HG03135 (cell line): ENCODE results near the gene ZNF526.

Experiments
- ATAC-seq: cut with Tn5 transposase; IDR thresholded peaks from one replicate; pipeline ENCODE4 v1.9.1; 2021; ENCODE audit warnings: mild to moderate bottlenecking, moderate library complexity; ENCODE audit not compliant: unreplicated experiment

Gene ZNF526

GRCh38 chr19:42246143-42246921 is 26.2 kb downstream of the ZNF526 start:
- ATAC-seq, result no peak

- ATAC-seq, result no peak
Observed at GRCh38 chr19:42246922-42247639, 27.0 kb downstream of the ZNF526 start.

- ATAC-seq, result no peak
Observed at GRCh38 chr19:42247640-42248199, 27.6 kb downstream of the ZNF526 start.

- ATAC-seq, result no peak
Observed at GRCh38 chr19:42248270-42249148, 28.4 kb downstream of the ZNF526 start.

- no peak for ATAC-seq
Observed at GRCh38 chr19:42249149-42249750, 29.1 kb downstream of the ZNF526 start.

- ATAC-seq, result no peak
Observed at GRCh38 chr19:42249769-42250168, 29.7 kb downstream of the ZNF526 start.

GRCh38 chr19:42250183-42250665 is 30.1 kb downstream of the ZNF526 start:
- ATAC-seq, result no peak

- no peak for ATAC-seq
Observed at GRCh38 chr19:42250666-42251531, 30.8 kb downstream of the ZNF526 start.

- ATAC-seq, result no peak
Observed at GRCh38 chr19:42251572-42252358, 31.7 kb downstream of the ZNF526 start.

GRCh38 chr19:42252365-42253244 is 32.5 kb downstream of the ZNF526 start:
- ATAC-seq, result no peak

- ATAC-seq, result peak; percentile 21
Observed at GRCh38 chr19:42253245-42254088, 33.4 kb downstream of the ZNF526 start.

- ATAC-seq, result peak; percentile 31
Observed at GRCh38 chr19:42254089-42254849, 34.2 kb downstream of the ZNF526 start.

GRCh38 chr19:42254850-42255765 is 35.0 kb downstream of the ZNF526 start, which contains the start of gene ERF:
Gene ERF (minus strand): TSS chr19:42255128. CDS start chr19:42254999, 129 bp downstream.
- ATAC-seq, result peak; percentile 49

- ATAC-seq, result no peak
Observed at GRCh38 chr19:42255766-42256745, 35.9 kb downstream of the ZNF526 start.
